ENCODE results near the gene TBX1. TPM values are rescaled to one million over a fixed set of nuclear protein-coding genes. Genes with fewer than 3 reads are reported as not detected.

TBX1 gene
- total and polyA plus RNA-seq, 2 of the 13 experiments (the other 11 are each of a cell fraction or from before 2014, with no cell fraction given), result not detected

DNA sequence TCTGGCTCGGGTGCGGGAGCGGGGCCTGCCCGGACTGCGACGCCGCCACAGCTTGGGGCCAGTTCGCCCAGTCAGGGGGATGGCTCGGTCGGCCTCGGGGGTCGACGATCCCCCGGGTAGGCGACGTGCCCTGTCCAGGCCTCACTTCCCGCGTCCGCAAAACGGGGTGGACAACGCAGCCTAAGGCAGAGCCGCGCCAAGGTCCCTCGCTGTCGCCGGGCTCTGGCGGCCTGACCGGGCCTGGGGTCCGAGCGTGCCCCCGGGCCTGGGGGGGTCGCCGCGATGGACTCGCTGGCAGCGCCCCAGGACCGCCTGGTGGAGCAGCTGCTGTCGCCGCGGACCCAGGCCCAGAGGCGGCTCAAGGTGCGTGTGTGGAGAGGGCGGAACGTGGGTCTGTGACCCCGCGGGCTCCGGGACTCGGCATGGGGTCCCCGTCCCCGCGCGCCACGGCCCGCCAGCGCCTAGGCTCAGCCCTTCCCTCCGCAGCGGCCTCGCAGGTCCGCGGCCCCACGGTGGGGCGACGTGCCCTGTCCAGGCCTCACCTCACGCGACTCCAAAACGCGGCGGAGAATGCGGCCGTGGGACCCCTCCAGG, 42.0 kb upstream of the TBX1 start:
- Histone ChIP-seq H3K9me3 (ENCODE audit: low read length) (no peaks in the 10 kb centered on the region), H3K27me3 (ENCODE audit: control insufficient read depth in 1 of 2, insufficient read depth in 2 of 2, low read length in 2 of 2) (peaks cover 28 to 87% of the 10 kb centered on the region in 2 experiments), H3K4me2 (ENCODE audit: low read depth, low read length) (peak overlapping the region; percentile 82), H3K4me1 (ENCODE audit: insufficient read depth, low read length) (peaks cover 26% of the 10 kb centered on the region), H3K9ac (ENCODE audit: insufficient read depth, low read depth, low read length) (no peak overlapping the region), H3K4me3 (replicated peaks in 1 of 3; ENCODE audit: insufficient read depth in 1 of 3, low read depth in 2 of 3, low read length in 3 of 3) (peak overlapping the region; percentile 28 to 70 (median 42); a peak in 4 of 6 replicates), H3K27ac (ENCODE audit: extremely low read length, insufficient read depth, low read length) (no peak overlapping the region), H3K36me3 (replicated peaks in 1 of 2; ENCODE audit: control insufficient read depth in 1 of 2, insufficient read depth in 2 of 2, low read length in 2 of 2) (no peaks in the 10 kb centered on the region), H3K79me2 (ENCODE audit: insufficient read depth, low read length) (no peaks in the 10 kb centered on the region), H2AFZ (ENCODE audit: low read length) (no peak overlapping the region), H4K20me1 (ENCODE audit: insufficient read depth, low read length) (peaks cover 8% of the 10 kb centered on the region; the same call in 1 of the 2 replicates)
- POLR2A ChIA-PET, result no interaction called here
- no peak for DNase-seq (ENCODE audit: low spot score)
- in situ Hi-C loops (cut with HindIII; ENCODE audit: extremely low pct_ligation_motif_present, low pct_unique_long_range_greater_than_20kb) (no loop called here), intact Hi-C loops (cut with micrococcal nuclease; ENCODE audit: unreplicated experiment) (no loop called here)
- 74% methylated on average over 20 of the region's 70 CpGs for WGBS (ENCODE audit: low lambda C conversion rate)
- no peak for FAIRE-seq
- CTCF ChIA-PET (ENCODE audit: low intra/inter-chr PET ratio, low total read pairs), result interaction anchor here (2.1 kb wide), 1 partner anchor 39 kb away, joined by 14 read pairs; no protein-coding TSS in a partner anchor
- ATAC-seq, result no peak
- TF ChIP-seq, protein P1, sequence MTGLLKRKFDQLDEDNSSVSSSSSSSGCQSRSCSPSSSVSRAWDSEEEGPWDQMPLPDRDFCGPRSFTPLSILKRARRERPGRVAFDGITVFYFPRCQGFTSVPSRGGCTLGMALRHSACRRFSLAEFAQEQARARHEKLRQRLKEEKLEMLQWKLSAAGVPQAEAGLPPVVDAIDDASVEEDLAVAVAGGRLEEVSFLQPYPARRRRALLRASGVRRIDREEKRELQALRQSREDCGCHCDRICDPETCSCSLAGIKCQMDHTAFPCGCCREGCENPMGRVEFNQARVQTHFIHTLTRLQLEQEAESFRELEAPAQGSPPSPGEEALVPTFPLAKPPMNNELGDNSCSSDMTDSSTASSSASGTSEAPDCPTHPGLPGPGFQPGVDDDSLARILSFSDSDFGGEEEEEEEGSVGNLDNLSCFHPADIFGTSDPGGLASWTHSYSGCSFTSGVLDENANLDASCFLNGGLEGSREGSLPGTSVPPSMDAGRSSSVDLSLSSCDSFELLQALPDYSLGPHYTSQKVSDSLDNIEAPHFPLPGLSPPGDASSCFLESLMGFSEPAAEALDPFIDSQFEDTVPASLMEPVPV (CRISPR knock-in tag; IDR thresholded peaks at IDR 0.05), result no peak
- TF ChIP-seq, protein P2, sequence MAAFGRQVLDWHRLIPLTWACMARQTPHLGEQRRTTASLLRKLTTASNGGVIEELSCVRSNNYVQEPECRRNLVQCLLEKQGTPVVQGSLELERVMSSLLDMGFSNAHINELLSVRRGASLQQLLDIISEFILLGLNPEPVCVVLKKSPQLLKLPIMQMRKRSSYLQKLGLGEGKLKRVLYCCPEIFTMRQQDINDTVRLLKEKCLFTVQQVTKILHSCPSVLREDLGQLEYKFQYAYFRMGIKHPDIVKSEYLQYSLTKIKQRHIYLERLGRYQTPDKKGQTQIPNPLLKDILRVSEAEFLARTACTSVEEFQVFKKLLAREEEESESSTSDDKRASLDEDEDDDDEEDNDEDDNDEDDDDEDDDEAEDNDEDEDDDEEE (CRISPR knock-in tag; IDR thresholded peaks at IDR 0.05), result no peak
- TF ChIP-seq KDM2A (CRISPR knock-in tag; IDR thresholded peaks at IDR 0.05; ENCODE audit: borderline replicate concordance, low read depth), result no peak
- TF ChIP-seq, protein P3, sequence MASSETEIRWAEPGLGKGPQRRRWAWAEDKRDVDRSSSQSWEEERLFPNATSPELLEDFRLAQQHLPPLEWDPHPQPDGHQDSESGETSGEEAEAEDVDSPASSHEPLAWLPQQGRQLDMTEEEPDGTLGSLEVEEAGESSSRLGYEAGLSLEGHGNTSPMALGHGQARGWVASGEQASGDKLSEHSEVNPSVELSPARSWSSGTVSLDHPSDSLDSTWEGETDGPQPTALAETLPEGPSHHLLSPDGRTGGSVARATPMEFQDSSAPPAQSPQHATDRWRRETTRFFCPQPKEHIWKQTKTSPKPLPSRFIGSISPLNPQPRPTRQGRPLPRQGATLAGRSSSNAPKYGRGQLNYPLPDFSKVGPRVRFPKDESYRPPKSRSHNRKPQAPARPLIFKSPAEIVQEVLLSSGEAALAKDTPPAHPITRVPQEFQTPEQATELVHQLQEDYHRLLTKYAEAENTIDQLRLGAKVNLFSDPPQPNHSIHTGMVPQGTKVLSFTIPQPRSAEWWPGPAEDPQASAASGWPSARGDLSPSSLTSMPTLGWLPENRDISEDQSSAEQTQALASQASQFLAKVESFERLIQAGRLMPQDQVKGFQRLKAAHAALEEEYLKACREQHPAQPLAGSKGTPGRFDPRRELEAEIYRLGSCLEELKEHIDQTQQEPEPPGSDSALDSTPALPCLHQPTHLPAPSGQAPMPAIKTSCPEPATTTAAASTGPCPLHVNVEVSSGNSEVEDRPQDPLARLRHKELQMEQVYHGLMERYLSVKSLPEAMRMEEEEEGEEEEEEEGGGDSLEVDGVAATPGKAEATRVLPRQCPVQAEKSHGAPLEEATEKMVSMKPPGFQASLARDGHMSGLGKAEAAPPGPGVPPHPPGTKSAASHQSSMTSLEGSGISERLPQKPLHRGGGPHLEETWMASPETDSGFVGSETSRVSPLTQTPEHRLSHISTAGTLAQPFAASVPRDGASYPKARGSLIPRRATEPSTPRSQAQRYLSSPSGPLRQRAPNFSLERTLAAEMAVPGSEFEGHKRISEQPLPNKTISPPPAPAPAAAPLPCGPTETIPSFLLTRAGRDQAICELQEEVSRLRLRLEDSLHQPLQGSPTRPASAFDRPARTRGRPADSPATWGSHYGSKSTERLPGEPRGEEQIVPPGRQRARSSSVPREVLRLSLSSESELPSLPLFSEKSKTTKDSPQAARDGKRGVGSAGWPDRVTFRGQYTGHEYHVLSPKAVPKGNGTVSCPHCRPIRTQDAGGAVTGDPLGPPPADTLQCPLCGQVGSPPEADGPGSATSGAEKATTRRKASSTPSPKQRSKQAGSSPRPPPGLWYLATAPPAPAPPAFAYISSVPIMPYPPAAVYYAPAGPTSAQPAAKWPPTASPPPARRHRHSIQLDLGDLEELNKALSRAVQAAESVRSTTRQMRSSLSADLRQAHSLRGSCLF (CRISPR knock-in tag; IDR thresholded peaks at IDR 0.05; ENCODE audit: borderline replicate concordance), result no peak
- TF ChIP-seq BCL6 (CRISPR knock-in tag; IDR thresholded peaks at IDR 0.05), result no peak
- no peak for TF ChIP-seq NFIB (CRISPR knock-in tag; IDR thresholded peaks at IDR 0.05; ENCODE audit: borderline replicate concordance)
- no peak for TF ChIP-seq ZNF431 (CRISPR knock-in tag; IDR thresholded peaks at IDR 0.05; ENCODE audit: borderline replicate concordance, low read depth)
- no peak for TF ChIP-seq HIVEP1 (CRISPR knock-in tag; IDR thresholded peaks at IDR 0.05)
- no peak for TF ChIP-seq MYC (CRISPR knock-in tag; IDR thresholded peaks at IDR 0.05; ENCODE audit: borderline replicate concordance)
- no TSS peak for BruUV-seq (replicated peaks)
